Mesodermal cell (in vitro differentiated cells): ENCODE measurements around the gene FFAR2.

Experiments
- H3K27ac ChIP-seq: 2 replicates; pipeline ENCODE4 v1.7.0; 2013; ENCODE audit warnings: mild to moderate bottlenecking, low read depth, low read length, moderate library complexity; ENCODE audit not compliant: severe bottlenecking
- H3K36me3 ChIP-seq: 2 replicates; pipeline ENCODE4 v1.7.1; 2013; ENCODE audit warnings: mild to moderate bottlenecking, low read length, moderate library complexity; ENCODE audit not compliant: control insufficient read depth, insufficient read depth
- H3K4me1 ChIP-seq: one replicate; pipeline ENCODE4 v1.7.1; 2013; ENCODE audit warnings: mild to moderate bottlenecking, low read length; ENCODE audit not compliant: insufficient read depth, control insufficient read depth, poor library complexity, severe bottlenecking
- H3K4me3 ChIP-seq: 2 replicates; pipeline ENCODE4 v1.7.0; 2013; ENCODE audit warnings: low read length, control low read depth, mild to moderate bottlenecking; ENCODE audit not compliant: insufficient read depth, poor library complexity, severe bottlenecking; ENCODE audit errors: extremely low read depth
- H3K9me3 ChIP-seq: 2 replicates; pipeline ENCODE4 v1.7.1; 2013; ENCODE audit warnings: mild to moderate bottlenecking, low read length, moderate library complexity; ENCODE audit not compliant: control insufficient read depth
- WGBS, 2 experiments: methylation state at CpG; one replicate each; pipeline ENCODE4 v1.1.5; 2013; ENCODE audit warnings: missing lambda C conversion rate in 2 of 2; ENCODE audit not compliant: insufficient coverage in 2 of 2; 5-methylcytosine and 5-hydroxymethylcytosine counted together

The FFAR2 gene

GRCh38 chr19:35487656-35488182 lies 39.7 kb downstream of the FFAR2 start:
- Histone ChIP-seq H3K27ac (no peak overlapping the region), H3K4me1 (no peaks in the 10 kb centered on the region), H3K4me3 (no peak overlapping the region), H3K9me3 (no peaks in the 10 kb centered on the region), H3K36me3 (no peaks in the 10 kb centered on the region)
- 93 to 96% methylated on average over 4 to 5 of the region's 10 CpGs for WGBS, 2 experiments

- 85 to 87% methylated on average over 14 of the region's 16 CpGs for WGBS, 2 experiments
Observed at GRCh38 chr19:35488677-35489076, 40.6 kb downstream of the FFAR2 start.

GRCh38 chr19:35490364-35490763 lies 42.3 kb downstream of the FFAR2 start, which contains the start of gene KRTDAP:
KRTDAP (minus strand) TSS chr19:35490464; CDS start chr19:35490442, 22 bp downstream.
- H3K4me1 ChIP-seq: no peaks in the 10 kb centered on the region
- no peaks in the 10 kb centered on the region for H3K9me3 ChIP-seq

More at GRCh38 chr19:35488677-35489076, 40.6 kb downstream of the FFAR2 start:
- H3K4me1 ChIP-seq: no peaks in the 10 kb centered on the region
- H3K36me3 ChIP-seq: no peaks in the 10 kb centered on the region
- no peak overlapping the region for H3K4me3 ChIP-seq
- H3K9me3 ChIP-seq: no peaks in the 10 kb centered on the region
- H3K27ac ChIP-seq: no peak overlapping the region

GRCh38 chr19:35491836-35492360 lies 43.8 kb downstream of the FFAR2 start:
- H3K4me3 ChIP-seq: no peak overlapping the region
- no peaks in the 10 kb centered on the region for H3K4me1 ChIP-seq
- H3K27ac ChIP-seq: no peak overlapping the region
- no peaks in the 10 kb centered on the region for H3K9me3 ChIP-seq
- no peaks in the 10 kb centered on the region for H3K36me3 ChIP-seq
- 91 to 95% methylated on average over 9 of the region's 9 CpGs for WGBS, 2 experiments

More at GRCh38 chr19:35490364-35490763, 42.3 kb downstream of the FFAR2 start, which contains the start of gene KRTDAP:
- H3K27ac ChIP-seq: no peak within 1 kb of the TSS
- WGBS, 2 experiments: 80 to 84% methylated on average over 5 to 6 of the region's 9 CpGs
- no peak within 1 kb of the TSS for H3K4me3 ChIP-seq
- no peaks in the 10 kb centered on the region for H3K36me3 ChIP-seq

- Histone ChIP-seq H3K27ac (no peak overlapping the region), H3K4me3 (no peak overlapping the region), H3K9me3 (no peaks in the 10 kb centered on the region), H3K4me1 (no peaks in the 10 kb centered on the region), H3K36me3 (no peaks in the 10 kb centered on the region)
- 95 to 100% methylated on average over 2 to 5 of the region's 9 CpGs for whole genome bisulfite sequencing, 2 experiments
Observed at GRCh38 chr19:35493971-35494370, 45.9 kb downstream of the FFAR2 start.

GRCh38 chr19:35495107-35496064 lies 47.3 kb downstream of the FFAR2 start:
- no peaks in the 10 kb centered on the region for H3K36me3 ChIP-seq
- WGBS, 2 experiments: 41 to 42% methylated on average over 19 to 24 of the region's 30 CpGs
- no peaks in the 10 kb centered on the region for H3K4me1 ChIP-seq

GRCh38 chr19:35497406-35497805 lies 49.3 kb downstream of the FFAR2 start:
- Histone ChIP-seq H3K36me3 (no peaks in the 10 kb centered on the region), H3K4me1 (peaks cover 3% of the 10 kb centered on the region), H3K4me3 (no peak overlapping the region), H3K9me3 (no peaks in the 10 kb centered on the region), H3K27ac (no peak overlapping the region)
- 85 to 90% methylated on average over 14 of the region's 14 CpGs for WGBS, 2 experiments

More at GRCh38 chr19:35495107-35496064, 47.3 kb downstream of the FFAR2 start:
- H3K9me3 ChIP-seq: no peaks in the 10 kb centered on the region
- no peak overlapping the region for H3K4me3 ChIP-seq
- no peak overlapping the region for H3K27ac ChIP-seq

- Histone ChIP-seq H3K36me3 (no peaks in the 10 kb centered on the region), H3K4me3 (no peak overlapping the region), H3K9me3 (no peaks in the 10 kb centered on the region), H3K4me1 (peaks cover 3% of the 10 kb centered on the region), H3K27ac (no peak overlapping the region)
- 100% methylated on average over 1 to 2 of the region's 3 CpGs for WGBS, 2 experiments
Observed at GRCh38 chr19:35498220-35498619, 50.2 kb downstream of the FFAR2 start.

GRCh38 chr19:35498984-35499527 lies 51.0 kb downstream of the FFAR2 start:
- H3K36me3 ChIP-seq: no peaks in the 10 kb centered on the region
- H3K27ac ChIP-seq: no peak overlapping the region
- H3K4me1 ChIP-seq: peaks cover 3% of the 10 kb centered on the region
- no peaks in the 10 kb centered on the region for H3K9me3 ChIP-seq
- no peak overlapping the region for H3K4me3 ChIP-seq
- 88% methylated on average over 7 of the region's 9 CpGs for WGBS, 2 experiments

GRCh38 chr19:35500611-35501010 lies 52.6 kb downstream of the FFAR2 start:
- Histone ChIP-seq H3K27ac (no peak overlapping the region), H3K4me3 (no peak overlapping the region), H3K4me1 (peaks cover 3% of the 10 kb centered on the region), H3K36me3 (no peaks in the 10 kb centered on the region), H3K9me3 (no peaks in the 10 kb centered on the region)
- 96 to 98% methylated on average over 6 to 7 of the region's 10 CpGs for WGBS, 2 experiments
